Heart left ventricle (tissue), 16 donors: ENCODE results near the gene ZNF521. TPM values are rescaled to one million over a fixed set of nuclear protein-coding genes. Genes with fewer than 3 reads are reported as not detected.

Source experiments
- ATAC-seq, 4 donors: fragments of 200-7000 bp; cut with Tn5 transposase; one replicate each; pipeline ENCODE4 v1.9.1; 2020 to 2022; ENCODE audit warnings: moderate library complexity in 4 of 4, mild to moderate bottlenecking in 3 of 4, moderate number of reproducible peaks in 1 of 4
- DNase-seq, 5 donors: peaks; one replicate each; pipeline ENCODE4 v3.0.0-alpha.2; 2020
- H3K27ac ChIP-seq, 12 donors: fragments of 200-600 bp; sonication (generic) in 4 of 12; one replicate each; pipeline versions ENCODE4 v1.5.0 to v1.8.0; 2016 to 2022; ENCODE audit warnings: mild to moderate bottlenecking in 2 of 12
- H3K27me3 ChIP-seq, 9 donors: fragments of 200-600 bp; sonication (generic) in 2 of 9; one replicate each; pipeline versions ENCODE4 v1.5.1 to v1.8.0; 2016 to 2022; ENCODE audit warnings: mild to moderate bottlenecking in 3 of 9
- H3K36me3 ChIP-seq, 9 donors: fragments of 200-600 bp; sonication (generic) in 2 of 9; one replicate each; pipeline versions ENCODE4 v1.5.0 to v1.8.0; 2018 to 2022; ENCODE audit warnings: mild to moderate bottlenecking in 2 of 9
- H3K4me1 ChIP-seq, 12 donors: fragments of 200-600 bp; sonication (generic) in 4 of 12; one replicate each; pipeline versions ENCODE4 v1.5.0 to v1.8.0; 2016 to 2022; ENCODE audit warnings: mild to moderate bottlenecking in 3 of 12
- H3K4me3 ChIP-seq, 12 donors: fragments of 200-600 bp; sonication (generic) in 4 of 12; one replicate each; pipeline versions ENCODE4 v1.5.0 to v1.8.0; 2017 to 2022; ENCODE audit warnings: mild to moderate bottlenecking in 9 of 12, moderate library complexity in 4 of 12
- H3K9me3 ChIP-seq, 12 donors: fragments of 200-600 bp; sonication (generic) in 4 of 12; one replicate each; pipeline versions ENCODE4 v1.5.0 to v1.8.0; 2016 to 2022; ENCODE audit warnings: mild to moderate bottlenecking in 1 of 12
- POLR2A ChIP-seq, 2 donors: fragments of 450-650 bp; IDR thresholded peaks; one replicate each; pipeline ENCODE4 v1.6.1; 2017; ENCODE audit warnings: antibody characterized with exemption in 2 of 2, mild to moderate bottlenecking in 2 of 2, moderate library complexity in 2 of 2
- WGBS, 4 donors: extraction: QIAGEN DNeasy Blood & Tissue Kit in 2 of 4; methylation state at CpG; one replicate each; pipeline versions ENCODE4 v1.1.5 to v1.1.7; 2013 to 2018; 5-methylcytosine and 5-hydroxymethylcytosine counted together
- intact Hi-C, 10 donors: fragments of 100-400 bp; cut with DNase I; formaldehyde crosslinking; loops; one replicate each; pipeline versions ENCODE4 v1.11.1 to v1.14.2; 2022
- polyA plus RNA-seq, 2 donors: library from polyadenylated mRNA; stranded (reverse); fragments of 200-250 nt; gene quantifications; one replicate each; pipeline ENCODE4 v1.2.3, GENCODE V29; 2013
- total RNA-seq, 9 donors: library from RNA; depleted of rRNA in 2 of 9; stranded (reverse); fragments of >200 nt in 2 of 9; fragmentation: NEBNext Ultra II Directional in 3 of 9; extraction: Animal tissue kit (Norgen Biotek cat#: 25700) in 3 of 9; gene quantifications; one replicate each; pipeline versions ENCODE4 v1.1.0 to v1.2.4, GENCODE V29; 2016 to 2023
- TF ChIP-seq, protein P1 (sequence below), 12 donors: fragments of 200-600 bp; sonication (generic) in 4 of 12; IDR thresholded peaks; one replicate each; pipeline versions ENCODE4 v1.5.0 to v1.8.0; 2018 to 2022; ENCODE audit warnings: antibody characterized with exemption in 12 of 12, mild to moderate bottlenecking in 5 of 12
- donor health status: ischemic (EF 13 %, LVEDD 7.1; RV severe dilation, severe dysfunction).
- donor health status: healthy with polysubstance abuse.
- donor health status: DM: no; HTN: yes; CAD: no.
- donor health status: DM: no; HTN: no; CAD: no.
- donor health status: ischemic (EF 25% LVEDD 6.9; RV normal size, moderate dysfunction).
- donor health status: ischemic (EF 25% LVEDD 5.7; RV mildly dilated, moderate dysfunction).
- donor health status: healthy.
- donor health status: DM: yes; HTN: yes; CAD: no.
- donor health status: ischemic (EF 35%, LVEDD 5.7; RV mildly dilated, moderate dysfunction).
- donor health status: nonischemic (EF 11% LVEDD 7.7; RV severe dilation, severe dysfunction).
- donor health status: DM: yes; HTN: yes; CAD: no.
- donor health status: PGD.
- donor health status: ischemic (EF 29% LVEDD 5.4; RV normal size, mild dysfunction).
- donor health status: nonischemic (EF 23%, LVEDD 6.1; RV moderate dilation, normal function).

The ZNF521 gene
- total and polyA plus RNA-seq, 11 donors = 1.5 to 24.4 (median 14.9) TPM

- WGBS, 4 donors = 79 to 89% (median 84%) methylated on average over 4 of the region's 4 CpGs
- peaks cover 0 to 17% (median 0%) of the 10 kb centered on the region in 12 donors for H3K4me1 ChIP-seq
- H3K4me3 ChIP-seq = no peak overlapping the region
- no peaks in the 10 kb centered on the region for H3K27me3 ChIP-seq
- no peak overlapping the region for H3K27ac ChIP-seq
- H3K9me3 ChIP-seq = no peaks in the 10 kb centered on the region
- intact Hi-C loops = no loop called here
- H3K36me3 ChIP-seq = peaks cover 0 to 7% (median 0%) of the 10 kb centered on the region in 9 donors
- TF ChIP-seq, protein P1, sequence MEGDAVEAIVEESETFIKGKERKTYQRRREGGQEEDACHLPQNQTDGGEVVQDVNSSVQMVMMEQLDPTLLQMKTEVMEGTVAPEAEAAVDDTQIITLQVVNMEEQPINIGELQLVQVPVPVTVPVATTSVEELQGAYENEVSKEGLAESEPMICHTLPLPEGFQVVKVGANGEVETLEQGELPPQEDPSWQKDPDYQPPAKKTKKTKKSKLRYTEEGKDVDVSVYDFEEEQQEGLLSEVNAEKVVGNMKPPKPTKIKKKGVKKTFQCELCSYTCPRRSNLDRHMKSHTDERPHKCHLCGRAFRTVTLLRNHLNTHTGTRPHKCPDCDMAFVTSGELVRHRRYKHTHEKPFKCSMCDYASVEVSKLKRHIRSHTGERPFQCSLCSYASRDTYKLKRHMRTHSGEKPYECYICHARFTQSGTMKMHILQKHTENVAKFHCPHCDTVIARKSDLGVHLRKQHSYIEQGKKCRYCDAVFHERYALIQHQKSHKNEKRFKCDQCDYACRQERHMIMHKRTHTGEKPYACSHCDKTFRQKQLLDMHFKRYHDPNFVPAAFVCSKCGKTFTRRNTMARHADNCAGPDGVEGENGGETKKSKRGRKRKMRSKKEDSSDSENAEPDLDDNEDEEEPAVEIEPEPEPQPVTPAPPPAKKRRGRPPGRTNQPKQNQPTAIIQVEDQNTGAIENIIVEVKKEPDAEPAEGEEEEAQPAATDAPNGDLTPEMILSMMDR (IDR thresholded peaks at IDR 0.05) = no peak
- TF ChIP-seq POLR2A (IDR thresholded peaks at IDR 0.05) = no peak
- no peak for ATAC-seq
- no peak for DNase-seq
Measured at GRCh38 chr18:25256439-25256838, 95.5 kb downstream of the ZNF521 start.

GRCh38 chr18:25253779-25254178 lies 98.2 kb downstream of the ZNF521 start:
- 77 to 89% (median 84%) methylated on average over 1 of the region's 1 CpG for WGBS, 4 donors
- no peak for ATAC-seq

GRCh38 chr18:25253136-25253535 lies 98.8 kb downstream of the ZNF521 start:
- H3K36me3 ChIP-seq = no peaks in the 10 kb centered on the region
- H3K27ac ChIP-seq = no peak overlapping the region
- intact Hi-C loops = no loop called here
- H3K9me3 ChIP-seq = no peaks in the 10 kb centered on the region
- H3K4me3 ChIP-seq = no peak overlapping the region
- 74 to 85% (median 80%) methylated on average over 1 of the region's 1 CpG for WGBS, 4 donors
- no peak for TF ChIP-seq POLR2A (IDR thresholded peaks at IDR 0.05)
- TF ChIP-seq, protein P1 (IDR thresholded peaks at IDR 0.05) = no peak
- DNase-seq = no peak
- H3K27me3 ChIP-seq = no peaks in the 10 kb centered on the region
- no peak for ATAC-seq
- peaks cover 0 to 32% (median 9%) of the 10 kb centered on the region in 12 donors for H3K4me1 ChIP-seq

More at GRCh38 chr18:25253779-25254178, 98.2 kb downstream of the ZNF521 start:
- Histone ChIP-seq H3K36me3 (no peaks in the 10 kb centered on the region), H3K9me3 (no peaks in the 10 kb centered on the region), H3K4me3 (no peak overlapping the region), H3K4me1 (peaks cover 0 to 32% (median 9%) of the 10 kb centered on the region in 12 donors), H3K27ac (no peak overlapping the region), H3K27me3 (no peaks in the 10 kb centered on the region)
- DNase-seq = no peak
- intact Hi-C loops = no loop called here
- TF ChIP-seq POLR2A (IDR thresholded peaks at IDR 0.05) = no peak
- TF ChIP-seq, protein P1 (IDR thresholded peaks at IDR 0.05) = no peak

GRCh38 chr18:25251068-25251467 lies 100.9 kb downstream of the ZNF521 start:
- Histone ChIP-seq H3K36me3 (no peaks in the 10 kb centered on the region), H3K27ac (no peak overlapping the region), H3K4me1 (peaks cover 0 to 32% (median 9%) of the 10 kb centered on the region in 12 donors), H3K4me3 (peak overlapping the region in 1 of 12 donors; percentile 11), H3K27me3 (no peaks in the 10 kb centered on the region), H3K9me3 (no peaks in the 10 kb centered on the region)
- 74 to 85% (median 80%) methylated on average over 4 of the region's 4 CpGs for WGBS, 4 donors
- intact Hi-C loops = no loop called here
- ATAC-seq (no peak), DNase-seq (no peak)
- TF ChIP-seq POLR2A (IDR thresholded peaks at IDR 0.05) = no peak
- TF ChIP-seq, protein P1 (IDR thresholded peaks at IDR 0.05) = no peak
